ENCODE results near the gene IL37.

Gene IL37, protein sequence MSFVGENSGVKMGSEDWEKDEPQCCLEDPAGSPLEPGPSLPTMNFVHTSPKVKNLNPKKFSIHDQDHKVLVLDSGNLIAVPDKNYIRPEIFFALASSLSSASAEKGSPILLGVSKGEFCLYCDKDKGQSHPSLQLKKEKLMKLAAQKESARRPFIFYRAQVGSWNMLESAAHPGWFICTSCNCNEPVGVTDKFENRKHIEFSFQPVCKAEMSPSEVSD

GRCh38 chr2:112910865-112911264 lies at the start of gene IL37:
Gene IL37, plus strand, starts transcription at chr2:112911165. Its CDS starts 1,848 bp downstream, at chr2:112913013.
- H3K4me3 ChIP-seq (ENCODE audit: low read depth, low read length) = no peak within 1 kb of the TSS
- TF ChIP-seq, protein P1, sequence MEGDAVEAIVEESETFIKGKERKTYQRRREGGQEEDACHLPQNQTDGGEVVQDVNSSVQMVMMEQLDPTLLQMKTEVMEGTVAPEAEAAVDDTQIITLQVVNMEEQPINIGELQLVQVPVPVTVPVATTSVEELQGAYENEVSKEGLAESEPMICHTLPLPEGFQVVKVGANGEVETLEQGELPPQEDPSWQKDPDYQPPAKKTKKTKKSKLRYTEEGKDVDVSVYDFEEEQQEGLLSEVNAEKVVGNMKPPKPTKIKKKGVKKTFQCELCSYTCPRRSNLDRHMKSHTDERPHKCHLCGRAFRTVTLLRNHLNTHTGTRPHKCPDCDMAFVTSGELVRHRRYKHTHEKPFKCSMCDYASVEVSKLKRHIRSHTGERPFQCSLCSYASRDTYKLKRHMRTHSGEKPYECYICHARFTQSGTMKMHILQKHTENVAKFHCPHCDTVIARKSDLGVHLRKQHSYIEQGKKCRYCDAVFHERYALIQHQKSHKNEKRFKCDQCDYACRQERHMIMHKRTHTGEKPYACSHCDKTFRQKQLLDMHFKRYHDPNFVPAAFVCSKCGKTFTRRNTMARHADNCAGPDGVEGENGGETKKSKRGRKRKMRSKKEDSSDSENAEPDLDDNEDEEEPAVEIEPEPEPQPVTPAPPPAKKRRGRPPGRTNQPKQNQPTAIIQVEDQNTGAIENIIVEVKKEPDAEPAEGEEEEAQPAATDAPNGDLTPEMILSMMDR (IDR thresholded peaks at IDR 0.05; ENCODE audit: low read depth, low read length, missing control alignments) = no peak
- in situ Hi-C loops (cut with HindIII; ENCODE audit: low sequenced_read_pairs) = no loop called here

DNA sequence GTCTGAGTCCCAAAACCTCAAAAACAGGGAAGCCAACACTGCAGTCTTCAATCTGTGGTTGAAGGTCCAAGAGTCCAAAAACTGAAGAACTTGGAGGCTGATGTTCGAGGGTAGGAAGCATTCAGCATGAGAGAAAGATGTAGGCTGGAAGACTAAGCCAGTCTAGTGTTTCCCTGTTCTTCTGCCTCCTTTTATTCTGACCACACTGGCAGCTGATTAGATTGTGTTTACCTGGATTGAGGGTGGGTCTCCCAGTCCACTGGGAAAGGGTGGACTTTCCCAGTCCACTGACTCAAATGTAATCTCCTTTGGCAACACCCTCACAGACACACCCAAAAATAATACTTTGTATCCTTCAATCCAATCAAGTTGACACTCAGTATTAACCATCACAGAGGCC lies 46.9 kb upstream of the IL37 start:
- TF ChIP-seq, protein P1 (IDR thresholded peaks at IDR 0.05; ENCODE audit: low read depth, low read length, missing control alignments) = no peak
- in situ Hi-C loops (cut with HindIII; ENCODE audit: low sequenced_read_pairs) = no loop called here
- H3K4me3 ChIP-seq (ENCODE audit: low read depth, low read length) = no peak overlapping the region
- no peak for DNase-seq (ENCODE audit: low read depth)

More at GRCh38 chr2:112910865-112911264, at the start of gene IL37:
- no peak for DNase-seq (ENCODE audit: low read depth)

GRCh38 chr2:112866128-112866835 lies 44.7 kb upstream of the IL37 start:
- H3K4me3 ChIP-seq (ENCODE audit: low read depth, low read length) = no peak overlapping the region
- DNase-seq (ENCODE audit: low read depth) = no peak
- TF ChIP-seq, protein P1 (IDR thresholded peaks at IDR 0.05; ENCODE audit: low read depth, low read length, missing control alignments) = no peak
- in situ Hi-C loops (cut with HindIII; ENCODE audit: low sequenced_read_pairs) = no loop called here

GRCh38 chr2:112867701-112868631 lies 43.0 kb upstream of the IL37 start:
- DNase-seq (ENCODE audit: low read depth) = no peak
- H3K4me3 ChIP-seq (ENCODE audit: low read depth, low read length) = no peak overlapping the region
- TF ChIP-seq, protein P1 (IDR thresholded peaks at IDR 0.05; ENCODE audit: low read depth, low read length, missing control alignments) = no peak
- in situ Hi-C loops (cut with HindIII; ENCODE audit: low sequenced_read_pairs) = no loop called here

GRCh38 chr2:112869258-112869842 lies 41.6 kb upstream of the IL37 start:
- DNase-seq (ENCODE audit: low read depth) = peak; percentile 87
- no peak overlapping the region for H3K4me3 ChIP-seq (ENCODE audit: low read depth, low read length)
- TF ChIP-seq, protein P1 (IDR thresholded peaks at IDR 0.05; ENCODE audit: low read depth, low read length, missing control alignments) = no peak
- in situ Hi-C loops (cut with HindIII; ENCODE audit: low sequenced_read_pairs) = no loop called here

All from astrocyte of the cerebellum (primary cell).